Mucosa of rectum (tissue), 2 donors: Measurements from ENCODE around the gene CD7.
"Not testable (repeated sequence)": the region's sequence is repeated elsewhere in the genome, so short reads cannot be mapped to it uniquely, and the experiment has no call there.

Experiments
- H3K27ac ChIP-seq, 2 donors: one replicate each; pipeline ENCODE4 v1.7.0; 2013; ENCODE audit warnings: inconsistent platforms in 2 of 2, low read depth in 2 of 2, low read length in 2 of 2
- H3K27me3 ChIP-seq, 2 donors: one replicate each; pipeline ENCODE4 v1.7.0; 2013; ENCODE audit warnings: low read length in 2 of 2; ENCODE audit not compliant: control insufficient read depth in 2 of 2, insufficient read depth in 2 of 2
- H3K36me3 ChIP-seq, 2 donors: one replicate each; pipeline ENCODE4 v1.7.0; 2013; ENCODE audit warnings: low read length in 2 of 2; ENCODE audit not compliant: control insufficient read depth in 2 of 2, insufficient read depth in 2 of 2
- H3K4me1 ChIP-seq, 2 donors: one replicate each; pipeline ENCODE4 v1.7.0; 2013; ENCODE audit warnings: low read length in 2 of 2, mild to moderate bottlenecking in 1 of 2; ENCODE audit not compliant: control insufficient read depth in 2 of 2, insufficient read depth in 2 of 2
- H3K4me3 ChIP-seq, 2 donors: one replicate each; pipeline ENCODE4 v1.7.0; 2013; ENCODE audit warnings: low read length in 2 of 2
- H3K9ac ChIP-seq, 2 donors: one replicate each; pipeline ENCODE4 v1.7.0; 2013; ENCODE audit warnings: low read length in 2 of 2, low read depth in 1 of 2, mild to moderate bottlenecking in 1 of 2
- H3K9me3 ChIP-seq, 2 donors: one replicate each; pipeline ENCODE4 v1.7.0; 2013; ENCODE audit warnings: low read length in 2 of 2; ENCODE audit not compliant: control insufficient read depth in 2 of 2
- donor health status: healthy.
- donor health status: Normal muscosa, but diverticular disease.

The CD7 gene

DNA sequence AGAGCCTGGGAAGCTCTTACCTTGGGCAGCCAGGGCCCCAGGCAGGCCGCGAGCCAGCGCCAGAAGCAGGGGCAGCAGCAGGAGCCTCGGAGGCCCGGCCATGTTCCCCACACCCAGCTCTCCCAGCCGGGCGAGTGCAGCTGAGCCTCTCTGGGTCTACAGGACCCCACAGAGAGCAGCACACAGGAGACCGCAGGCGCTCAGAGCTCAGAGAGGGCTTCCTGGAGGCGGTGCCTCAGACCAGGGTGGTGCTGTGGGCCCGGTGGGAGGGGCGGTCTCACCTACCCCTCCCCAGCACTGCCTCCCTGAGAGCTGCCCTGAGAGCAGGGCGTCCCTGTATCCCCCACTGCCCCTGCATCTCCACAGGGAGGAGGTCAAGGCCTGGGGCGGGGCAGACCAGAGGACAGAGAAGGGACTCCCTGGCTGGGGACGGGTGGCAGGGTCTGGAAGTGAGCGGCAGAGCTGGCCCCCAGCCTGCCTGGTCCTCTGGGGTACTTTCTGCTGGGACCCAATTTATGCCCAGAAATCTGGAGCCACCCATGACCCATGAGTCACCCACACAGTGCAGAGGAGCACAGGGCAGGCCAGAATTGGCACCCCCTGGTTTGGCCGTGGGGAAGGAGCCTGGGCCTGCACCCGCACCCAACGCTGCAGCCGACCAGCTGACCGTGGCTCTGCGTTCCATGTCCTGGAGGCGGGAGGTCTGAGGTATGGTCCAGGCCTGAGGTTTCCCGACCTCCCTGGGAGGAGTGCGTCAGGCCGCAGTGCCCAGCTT, at the start of gene CD7:
TSS of gene CD7 (minus strand) at position 215 of the 775 bp plus-strand sequence. CDS start at position 102, 113 bp downstream.
- Histone ChIP-seq H3K27me3 (peaks cover 9 to 17% of the 10 kb centered on the region in 2 donors), H3K4me1 (peaks cover 0 to 2% of the 10 kb centered on the region in 2 donors), H3K9ac (no peak within 1 kb of the TSS), H3K27ac (no peak within 1 kb of the TSS), H3K9me3 (no peaks in the 10 kb centered on the region), H3K36me3 (no peaks in the 10 kb centered on the region), H3K4me3 (peak within 1 kb of the TSS; percentile 18 to 27)

DNA sequence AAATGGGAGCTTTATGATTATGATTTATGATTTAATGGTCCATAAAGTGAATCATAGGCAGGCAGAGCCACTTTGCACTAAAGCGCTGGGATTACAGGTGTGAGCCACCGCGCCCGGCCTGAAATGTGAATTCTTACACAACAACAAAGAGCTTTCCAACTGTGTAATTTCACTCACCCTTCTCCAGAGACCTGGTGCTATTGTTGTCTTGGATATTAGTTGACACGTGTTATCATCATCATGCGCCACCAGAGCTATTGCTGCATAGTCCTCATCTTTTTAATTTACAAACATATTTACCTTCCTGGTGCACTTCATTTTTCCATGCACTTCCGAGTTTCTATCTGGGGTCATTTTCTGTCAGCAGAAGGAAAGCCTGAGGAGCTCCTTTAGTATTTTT, 49.3 kb upstream of the CD7 start:
- Histone ChIP-seq H3K4me1 (peaks cover 11 to 13% of the 10 kb centered on the region in 2 donors), H3K27ac (no peak overlapping the region), H3K4me3 (no peak overlapping the region), H3K36me3 (no peaks in the 10 kb centered on the region), H3K27me3 (peaks cover 3 to 14% of the 10 kb centered on the region in 2 donors), H3K9ac (no peak overlapping the region), H3K9me3 (no peaks in the 10 kb centered on the region)

DNA sequence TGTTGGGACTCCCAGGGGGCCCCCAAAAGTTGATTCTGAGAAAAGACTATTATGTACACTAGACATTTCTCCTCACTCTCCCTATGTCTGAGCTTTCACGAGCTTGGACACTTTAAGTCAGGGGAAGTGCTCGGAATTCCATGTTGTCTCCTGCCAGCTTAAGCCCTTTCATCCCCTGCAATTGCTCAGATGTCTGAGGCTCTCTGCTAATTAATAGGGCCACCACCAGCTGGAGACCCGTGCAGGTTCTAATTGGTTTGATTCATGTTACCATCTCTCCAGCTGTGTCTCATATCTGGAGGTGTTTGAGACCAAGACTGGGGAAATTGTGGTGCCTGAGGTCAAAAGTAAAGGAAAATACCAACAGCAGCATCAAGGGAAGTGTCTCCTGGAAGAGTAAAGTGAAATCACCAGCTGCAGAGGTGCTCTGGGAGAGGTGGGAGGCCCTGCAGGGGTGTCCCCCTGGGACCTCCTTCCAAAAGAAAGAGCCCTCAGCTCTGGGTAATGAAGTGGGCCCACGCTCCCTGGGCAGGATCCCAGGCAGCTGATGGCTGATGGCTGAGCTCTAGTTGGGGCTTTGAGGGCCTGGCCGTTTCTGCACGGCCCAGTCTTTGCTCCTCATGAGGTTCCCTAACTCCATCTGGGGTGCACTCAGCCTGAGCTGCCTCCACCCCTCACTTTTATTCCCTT, 48.3 kb upstream of the CD7 start:
- H3K9me3 ChIP-seq: no peaks in the 10 kb centered on the region
- H3K36me3 ChIP-seq: no peaks in the 10 kb centered on the region
- no peak overlapping the region for H3K27ac ChIP-seq
- peaks cover 3 to 7% of the 10 kb centered on the region in 2 donors for H3K27me3 ChIP-seq
- no peak overlapping the region for H3K9ac ChIP-seq
- peaks cover 3 to 7% of the 10 kb centered on the region in 2 donors for H3K4me1 ChIP-seq
- no peak overlapping the region for H3K4me3 ChIP-seq

DNA sequence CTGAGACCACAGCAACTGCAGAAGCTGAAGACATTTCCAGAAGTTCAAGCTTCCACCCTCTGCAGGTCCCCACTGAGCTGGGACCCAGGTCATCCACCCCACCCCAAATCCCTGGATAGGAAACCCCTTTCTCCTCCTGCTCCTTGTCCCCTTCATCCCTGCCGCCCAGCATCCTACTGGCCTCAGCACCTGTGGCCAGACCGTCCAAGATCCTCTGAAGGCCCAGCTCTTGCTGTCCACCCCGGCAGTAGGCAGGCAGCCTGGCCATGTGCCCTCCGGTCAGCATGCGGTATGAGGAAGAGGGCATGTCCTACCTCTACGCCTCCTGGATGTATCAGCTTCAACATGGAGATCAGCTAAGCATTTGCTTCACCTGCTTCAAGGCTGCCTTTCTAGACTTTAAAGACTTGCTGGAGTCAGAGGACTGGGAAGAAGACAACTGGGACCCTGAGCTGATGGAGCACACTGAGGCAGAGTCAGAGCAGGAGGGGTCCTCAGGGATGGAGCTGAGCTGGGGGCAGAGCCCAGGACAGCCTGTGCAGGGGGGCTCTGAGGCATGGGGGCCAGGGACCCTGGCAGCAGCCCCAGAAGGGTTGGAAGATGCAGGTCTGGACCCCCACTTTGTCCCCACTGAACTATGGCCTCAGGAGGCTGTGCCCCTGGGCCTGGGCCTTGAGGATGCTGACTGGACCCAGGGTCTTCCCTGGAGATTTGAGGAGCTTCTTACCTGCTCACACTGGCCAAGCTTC, 44.7 kb upstream of the CD7 start:
- Histone ChIP-seq H3K9ac (no peak overlapping the region), H3K36me3 (no peaks in the 10 kb centered on the region), H3K9me3 (no peaks in the 10 kb centered on the region), H3K27me3 (no peaks in the 10 kb centered on the region), H3K27ac (no peak overlapping the region), H3K4me3 (no peak overlapping the region), H3K4me1 (peaks cover 0 to 4% of the 10 kb centered on the region in 2 donors)

DNA sequence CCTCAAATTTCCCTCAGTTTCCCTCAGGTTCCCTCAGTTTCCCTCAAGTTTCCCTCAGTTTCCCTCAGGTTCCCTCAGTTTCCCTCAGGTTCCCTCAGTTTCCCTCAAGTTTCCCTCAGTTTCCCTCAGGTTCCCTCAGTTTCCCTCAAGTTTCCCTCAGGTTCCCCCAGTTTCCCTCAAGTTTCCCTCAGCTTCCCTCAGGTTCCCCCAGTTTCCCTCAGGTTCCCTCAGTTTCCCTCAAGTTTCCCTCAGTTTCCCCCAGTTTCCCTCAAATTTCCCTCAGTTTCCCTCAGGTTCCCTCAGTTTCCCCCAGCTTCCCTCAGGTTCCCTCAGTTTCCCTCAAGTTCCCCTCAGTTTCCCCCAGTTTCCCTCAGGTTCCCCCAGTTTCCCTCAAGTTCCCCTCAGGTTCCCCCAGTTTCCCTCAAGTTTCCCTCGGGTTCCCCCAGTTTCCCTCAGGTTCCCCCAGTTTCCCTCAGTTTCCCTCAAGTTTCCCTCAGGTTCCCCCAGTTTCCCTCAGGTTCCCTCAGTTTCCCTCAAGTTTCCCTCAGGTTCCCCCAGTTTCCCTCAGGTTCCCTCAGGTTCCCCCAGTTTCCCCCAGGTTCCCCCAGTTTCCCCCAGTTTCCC, 42.2 kb upstream of the CD7 start:
- H3K4me1 ChIP-seq, H3K36me3 ChIP-seq, H3K27ac ChIP-seq, H3K9ac ChIP-seq, H3K27me3 ChIP-seq, H3K9me3 ChIP-seq, H3K4me3 ChIP-seq: not testable (repeated sequence)

DNA sequence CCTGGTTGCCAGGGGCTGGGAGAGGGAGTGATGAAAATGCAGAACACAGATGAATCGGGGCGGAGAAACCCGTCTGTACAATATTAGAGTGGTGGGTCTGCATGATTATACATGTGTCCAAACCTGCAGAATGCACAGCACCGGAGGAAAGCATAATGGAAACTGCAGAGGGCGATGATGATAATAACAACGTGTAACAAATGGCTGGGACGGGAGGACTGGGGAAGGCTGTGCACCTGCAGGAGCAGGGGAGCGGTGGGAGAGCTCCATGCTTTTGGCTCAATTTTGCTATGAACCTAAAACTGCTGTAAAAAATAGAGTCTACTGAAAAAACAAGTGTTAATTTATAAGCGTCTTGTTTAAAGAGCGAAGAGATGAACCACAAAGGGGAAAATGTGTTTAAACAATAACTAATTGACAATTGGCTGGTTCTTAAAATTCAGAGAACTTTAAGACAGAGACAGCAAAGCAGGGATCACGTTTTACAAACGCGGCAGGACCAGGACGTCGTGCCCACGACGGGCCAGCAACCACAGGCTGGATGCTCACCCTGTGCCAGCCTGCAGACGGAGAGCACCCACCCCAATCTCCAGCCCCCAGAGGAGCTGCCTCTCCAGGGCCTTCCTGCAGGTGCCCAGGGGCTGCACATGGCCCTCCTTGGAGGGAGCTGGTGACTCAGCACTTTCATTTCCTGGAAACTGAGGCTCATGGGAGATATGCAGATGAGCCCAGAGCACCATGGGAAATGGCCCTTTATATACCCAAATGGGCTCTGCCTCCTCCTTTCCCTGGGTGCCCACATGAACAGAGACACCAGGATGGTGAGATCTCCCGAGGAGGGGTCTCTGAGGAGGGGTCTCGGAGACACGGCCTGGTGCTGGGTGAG, 41.3 kb upstream of the CD7 start, which contains the start of gene TEX19:
TSS of gene TEX19 (plus strand) at position 783 of the 886 bp plus-strand sequence. CDS start 2,904 bp downstream, outside the sequence.
- Histone ChIP-seq H3K4me1 (no peaks in the 10 kb centered on the region), H3K27ac (no peak within 1 kb of the TSS), H3K36me3 (no peaks in the 10 kb centered on the region), H3K27me3 (peaks cover 0 to 4% of the 10 kb centered on the region in 2 donors), H3K4me3 (no peak within 1 kb of the TSS), H3K9ac (no peak within 1 kb of the TSS), H3K9me3 (no peaks in the 10 kb centered on the region)

DNA sequence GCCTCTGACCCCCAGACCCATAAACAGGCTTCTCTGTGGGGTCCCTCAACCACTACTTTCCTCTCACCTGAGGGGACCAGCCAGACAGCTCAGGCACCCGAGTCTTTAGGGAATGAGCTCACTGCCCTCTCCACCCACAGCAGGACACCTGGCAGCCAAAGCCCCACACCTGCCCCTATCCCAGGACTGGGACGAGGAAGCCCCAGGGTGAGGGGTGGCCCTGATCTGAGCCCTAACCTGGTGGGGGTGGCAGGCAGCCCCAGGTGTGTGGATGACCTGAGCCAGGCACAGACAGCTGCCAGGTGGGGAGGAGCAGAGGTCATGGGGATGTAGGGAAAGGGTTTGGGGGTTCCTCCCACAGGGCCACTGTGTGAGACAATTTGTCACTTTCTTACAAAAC, 40.0 kb upstream of the CD7 start:
- H3K4me1 ChIP-seq: no peaks in the 10 kb centered on the region
- H3K36me3 ChIP-seq: no peaks in the 10 kb centered on the region
- H3K27ac ChIP-seq: no peak overlapping the region
- peaks cover 0 to 4% of the 10 kb centered on the region in 2 donors for H3K27me3 ChIP-seq
- no peak overlapping the region for H3K4me3 ChIP-seq
- H3K9me3 ChIP-seq: no peaks in the 10 kb centered on the region
- no peak overlapping the region for H3K9ac ChIP-seq

DNA sequence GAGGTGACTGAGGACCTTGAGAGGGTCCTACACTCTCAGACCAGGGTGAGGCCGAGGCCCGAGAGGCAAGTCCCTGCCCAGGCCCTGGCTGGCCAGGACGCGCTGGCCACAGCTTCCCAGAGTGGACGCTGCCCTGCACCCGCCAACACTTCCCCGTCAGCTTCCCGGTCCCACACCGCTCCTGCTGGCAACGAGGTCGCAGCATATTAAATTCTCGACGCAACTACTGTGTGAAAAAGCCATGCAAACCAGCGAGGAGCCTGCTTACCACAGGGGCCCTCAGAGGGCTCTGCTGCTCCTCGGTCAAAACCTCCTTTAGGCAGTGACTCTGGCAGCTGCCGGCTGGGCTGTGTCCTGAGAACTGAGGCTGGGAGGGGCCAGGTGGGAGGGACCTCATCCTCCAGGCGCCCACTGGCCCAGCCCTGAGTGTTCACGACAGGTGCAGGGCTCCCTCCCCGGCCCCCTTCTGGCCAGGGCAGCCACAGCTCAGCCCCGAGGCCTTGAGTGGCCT, 39.5 kb upstream of the CD7 start:
- H3K4me1 ChIP-seq: no peaks in the 10 kb centered on the region
- no peaks in the 10 kb centered on the region for H3K36me3 ChIP-seq
- peaks cover 0 to 4% of the 10 kb centered on the region in 2 donors for H3K27me3 ChIP-seq
- H3K9me3 ChIP-seq: no peaks in the 10 kb centered on the region
- H3K4me3 ChIP-seq: no peak overlapping the region
- H3K27ac ChIP-seq: no peak overlapping the region
- no peak overlapping the region for H3K9ac ChIP-seq

DNA sequence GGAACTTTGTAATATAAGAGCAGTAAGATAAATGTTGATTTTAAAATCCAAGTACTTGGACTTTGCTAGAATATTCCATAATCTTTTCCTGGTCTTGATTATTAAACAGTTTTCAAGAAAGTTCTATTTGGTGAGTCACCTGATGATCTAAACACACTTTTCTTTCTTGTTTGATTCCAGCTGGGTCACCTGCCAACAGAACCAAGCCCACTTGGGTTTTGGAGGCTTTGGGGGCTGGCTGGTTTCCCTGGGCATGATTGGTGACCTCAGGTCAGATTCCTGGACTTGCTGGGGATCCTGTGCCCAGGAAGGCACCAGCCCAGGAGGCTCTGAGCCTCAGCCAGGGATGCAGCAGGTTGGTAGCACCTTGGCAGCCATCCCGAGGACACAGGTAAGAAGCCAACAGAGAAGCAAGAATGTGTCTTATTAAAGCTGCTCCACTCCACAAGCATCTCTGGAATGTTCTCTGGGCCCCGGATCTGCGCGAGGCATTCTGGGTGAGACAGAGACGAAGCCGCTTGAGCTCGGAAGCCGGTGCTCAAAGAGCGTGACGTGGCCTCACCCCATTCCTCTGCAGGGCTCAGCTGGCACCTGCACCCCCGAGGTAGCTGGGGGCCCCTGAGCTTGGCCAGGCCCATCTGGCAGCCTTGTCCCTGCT, 38.5 kb upstream of the CD7 start:
- Histone ChIP-seq H3K27me3 (peaks cover 0 to 4% of the 10 kb centered on the region in 2 donors), H3K9ac (no peak overlapping the region), H3K36me3 (no peaks in the 10 kb centered on the region), H3K4me3 (no peak overlapping the region), H3K27ac (no peak overlapping the region), H3K4me1 (no peaks in the 10 kb centered on the region), H3K9me3 (no peaks in the 10 kb centered on the region)
